Caco-2 (cell line): ENCODE results near the gene LMX1B. TPM values are rescaled to one million over a fixed set of nuclear protein-coding genes. Genes with fewer than 3 reads are reported as not detected.

ENCODE experiments used
- BruUV-seq: library from RNA; stranded (reverse); fragments of 400-500 nt; replicated peaks from 2 replicates; lab custom pipeline; 2021; lab: Mats Ljungman, UMichigan
- CTCF ChIA-PET: fragments of 300-600 bp; sonication (Branson Sonifier 250); formaldehyde crosslinking; loops from one replicate; lab custom pipeline; 2022; ENCODE audit warnings: antibody characterized with exemption; lab: Charles Lee
- POLR2A ChIA-PET: fragments of 300-600 bp; sonication (Branson Sonifier 250); formaldehyde crosslinking; loops from one replicate; lab custom pipeline; 2022; ENCODE audit warnings: antibody characterized with exemption; lab: Charles Lee
- DNase-seq, 2 experiments: peaks; one replicate each; pipeline versions ENCODE4 v3.0.0 to v3.0.0-alpha.2; 2020 to 2022
- H3K27me3 ChIP-seq: replicated peaks from 2 replicates; pipeline ENCODE4 v1.6.0; 2011; ENCODE audit warnings: low read length; ENCODE audit not compliant: control insufficient read depth, insufficient read depth
- H3K36me3 ChIP-seq: 2 replicates; pipeline ENCODE4 v1.5.1; 2011; ENCODE audit warnings: low read length; ENCODE audit not compliant: control insufficient read depth, insufficient read depth
- H3K4me1 ChIP-seq: fragments of 250-450 bp; sonication (Bioruptor Pico); 2 replicates; pipeline ENCODE4 v1.5.1; 2020; ENCODE audit warnings: mild to moderate bottlenecking
- H3K4me3 ChIP-seq: 2 replicates; pipeline ENCODE4 v1.5.1; 2011; ENCODE audit warnings: low read depth, mild to moderate bottlenecking, control low read depth, low read length
- H3K9me3 ChIP-seq: fragments of 250-450 bp; sonication (Bioruptor Pico); 2 replicates; pipeline ENCODE4 v1.5.1; 2020; ENCODE audit warnings: mild to moderate bottlenecking, moderate library complexity
- H3K27ac Mint-ChIP-seq: one replicate; pipeline ENCODE4 v1.8.0; 2022; ENCODE audit warnings: mixed read lengths; ENCODE audit not compliant: unreplicated experiment
- H3K27me3 Mint-ChIP-seq: one replicate; pipeline ENCODE4 v1.8.0; 2022; ENCODE audit warnings: mixed read lengths; ENCODE audit not compliant: insufficient read depth, unreplicated experiment
- H3K36me3 Mint-ChIP-seq: one replicate; pipeline ENCODE4 v1.8.0; 2022; ENCODE audit warnings: mild to moderate bottlenecking, mixed read lengths; ENCODE audit not compliant: insufficient read depth, unreplicated experiment
- H3K4me1 Mint-ChIP-seq: one replicate; pipeline ENCODE4 v1.8.0; 2022; ENCODE audit warnings: low read depth, mixed read lengths; ENCODE audit not compliant: unreplicated experiment
- H3K4me3 Mint-ChIP-seq: one replicate; pipeline ENCODE4 v1.8.0; 2022; ENCODE audit warnings: mild to moderate bottlenecking, moderate library complexity, mixed read lengths; ENCODE audit not compliant: unreplicated experiment
- H3K9me3 Mint-ChIP-seq: one replicate; pipeline ENCODE4 v1.8.0; 2022; ENCODE audit warnings: mixed read lengths; ENCODE audit not compliant: unreplicated experiment
- CTCF ChIP-seq, 2 experiments: fragments of 200-600 bp in 1 of 2; IDR thresholded peaks; 1 replicate in 1 of 2; 2 replicates in 1 of 2; pipeline versions ENCODE4 v1.5.1 to v1.8.0; 2011 to 2022; ENCODE audit warnings: antibody characterized with exemption in 1 of 2, control low read depth in 1 of 2, inconsistent platforms in 1 of 2, low read depth in 1 of 2, low read length in 1 of 2, mild to moderate bottlenecking in 1 of 2, moderate library complexity in 1 of 2; ENCODE audit not compliant: insufficient read depth in 1 of 2, severe bottlenecking in 1 of 2, unreplicated experiment in 1 of 2
- intact Hi-C: fragments of 100-400 bp; cut with micrococcal nuclease; formaldehyde crosslinking; loops from one replicate; pipeline ENCODE4 v1.10.0; 2022; ENCODE audit not compliant: unreplicated experiment
- total RNA-seq: library from RNA; stranded (reverse); gene quantifications from 2 replicates; pipeline ENCODE4 v1.2.3, GENCODE V29; 2022

The LMX1B gene
- total RNA-seq, 1 experiment from 2014 or later: 17.0 TPM

- intact Hi-C loops: no loop called here
- ChIA-PET CTCF (interaction anchor here (1.3 to 1.4 kb wide), 2 partner anchors 7 to 8 kb away, joined by 6 read pairs; no protein-coding TSS in a partner anchor), POLR2A (no interaction called here)
- H3K9me3 ChIP-seq: no peaks in the 10 kb centered on the region
- Mint-ChIP-seq H3K4me3 (no peak overlapping the region), H3K27ac (no peak overlapping the region), H3K4me1 (no peaks in the 10 kb centered on the region), H3K9me3 (no peaks in the 10 kb centered on the region), H3K36me3 (peaks cover 24% of the 10 kb centered on the region), H3K27me3 (no peaks in the 10 kb centered on the region)
- peak in 1 of 2 experiments; percentile 16 for DNase-seq
- TF ChIP-seq CTCF (IDR thresholded peaks at IDR 0.05; ENCODE audit: insufficient read depth in 1 of 2, low read depth in 1 of 2, low read length in 1 of 2, severe bottlenecking in 1 of 2, unreplicated experiment in 1 of 2): no peak
- BruUV-seq: no TSS peak
- H3K36me3 ChIP-seq: no peaks in the 10 kb centered on the region
- H3K27me3 ChIP-seq: no peaks in the 10 kb centered on the region
- H3K4me3 ChIP-seq: no peak overlapping the region
- H3K4me1 ChIP-seq: peaks cover 8% of the 10 kb centered on the region
Measured at GRCh38 chr9:126698251-126698650, 84.5 kb downstream of the LMX1B start.

- Histone ChIP-seq H3K9me3 (no peaks in the 10 kb centered on the region), H3K36me3 (no peaks in the 10 kb centered on the region), H3K27me3 (no peaks in the 10 kb centered on the region), H3K4me1 (peaks cover 11% of the 10 kb centered on the region), H3K4me3 (no peak overlapping the region)
- no peaks in the 10 kb centered on the region for H3K27me3 Mint-ChIP-seq
- no peak overlapping the region for H3K27ac Mint-ChIP-seq
- intact Hi-C loops: no loop called here
- ChIA-PET POLR2A (no interaction called here), CTCF (interaction anchor here (1.4 kb wide), 1 partner anchor 8 kb away, joined by 6 read pairs; no protein-coding TSS in a partner anchor)
- no peaks in the 10 kb centered on the region for H3K4me1 Mint-ChIP-seq
- DNase-seq: peak in 1 of 2 experiments; percentile 6
- no peak for TF ChIP-seq CTCF (IDR thresholded peaks at IDR 0.05; ENCODE audit: insufficient read depth in 1 of 2, low read depth in 1 of 2, low read length in 1 of 2, severe bottlenecking in 1 of 2, unreplicated experiment in 1 of 2)
- BruUV-seq: no TSS peak
- peaks cover 24% of the 10 kb centered on the region for H3K36me3 Mint-ChIP-seq
- H3K9me3 Mint-ChIP-seq: no peaks in the 10 kb centered on the region
- H3K4me3 Mint-ChIP-seq: no peak overlapping the region
Measured at GRCh38 chr9:126698756-126699155, 85.0 kb downstream of the LMX1B start.

GRCh38 chr9:126699401-126699881 lies 85.7 kb downstream of the LMX1B start:
- intact Hi-C loops: no loop called here
- CTCF ChIA-PET: interaction anchor here (1.4 kb wide), 1 partner anchor 9 kb away, joined by 6 read pairs; no protein-coding TSS in a partner anchor
- no peak overlapping the region for H3K27ac Mint-ChIP-seq

More at GRCh38 chr9:126699401-126699881, 85.7 kb downstream of the LMX1B start:
- Histone ChIP-seq H3K4me3 (no peak overlapping the region), H3K4me1 (peaks cover 15% of the 10 kb centered on the region), H3K27me3 (no peaks in the 10 kb centered on the region), H3K36me3 (no peaks in the 10 kb centered on the region), H3K9me3 (no peaks in the 10 kb centered on the region)
- no peak for DNase-seq
- POLR2A ChIA-PET: no interaction called here
- H3K4me1 Mint-ChIP-seq: peaks cover 3% of the 10 kb centered on the region
- no peaks in the 10 kb centered on the region for H3K9me3 Mint-ChIP-seq
- no peak overlapping the region for H3K4me3 Mint-ChIP-seq
- no peak for TF ChIP-seq CTCF (IDR thresholded peaks at IDR 0.05; ENCODE audit: insufficient read depth in 1 of 2, low read depth in 1 of 2, low read length in 1 of 2, severe bottlenecking in 1 of 2, unreplicated experiment in 1 of 2)
- BruUV-seq: no TSS peak
- peaks cover 24% of the 10 kb centered on the region for H3K36me3 Mint-ChIP-seq
- H3K27me3 Mint-ChIP-seq: no peaks in the 10 kb centered on the region
